HUDEP-2 (cell line): ENCODE data around the gene UBL4A.

Source experiments
- DNase-seq, 76 experiments: peaks; one replicate each; lab custom pipeline; 2025; ENCODE audit not compliant: unreplicated experiment in 76 of 76; lab: John Stamatoyannopoulos, UW

The UBL4A gene

GRCh38 chrX:154486396-154487207 lies at the start of gene UBL4A:
TSS of gene UBL4A (minus strand) at chrX:154486615. CDS start at chrX:154486584, 31 bp downstream.
- peak in 49 of 76 experiments; percentile 3 to 78 (median 35) for DNase-seq

- no peak for DNase-seq
Observed at GRCh38 chrX:154535892-154536291, 49.5 kb upstream of the UBL4A start.

- DNase-seq = peak in 71 of 76 experiments; percentile 2 to 83 (median 64)
Observed at GRCh38 chrX:154534526-154535322, 48.3 kb upstream of the UBL4A start.

GRCh38 chrX:154532690-154533089 lies 46.3 kb upstream of the UBL4A start:
- no peak for DNase-seq

- DNase-seq = no peak
Observed at GRCh38 chrX:154531626-154532025, 45.2 kb upstream of the UBL4A start.

GRCh38 chrX:154530286-154530685 lies 43.9 kb upstream of the UBL4A start:
- no peak for DNase-seq

DNA sequence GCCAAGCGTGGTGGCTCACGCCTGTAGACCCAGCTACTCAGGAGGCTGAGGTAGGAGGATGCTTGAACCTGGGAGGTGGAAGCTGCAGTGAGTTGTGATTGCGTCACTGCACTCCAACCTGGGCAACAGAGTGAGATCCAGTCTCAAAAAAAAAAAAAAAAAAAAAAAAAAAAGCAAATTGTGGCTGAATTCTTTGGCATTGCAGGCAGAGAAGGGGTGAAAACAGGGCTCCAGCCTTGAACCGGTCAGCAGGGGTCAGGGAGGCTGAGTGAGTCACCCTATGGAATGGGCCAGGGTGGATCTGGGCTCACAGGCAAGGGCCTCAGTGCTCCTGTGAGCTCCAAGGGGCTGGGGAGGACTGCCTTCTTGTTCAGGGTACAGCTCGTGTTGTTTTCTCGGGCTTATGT lies 42.8 kb upstream of the UBL4A start:
- DNase-seq = no peak

- DNase-seq = peak in 71 of 76 experiments; percentile 1 to 75 (median 45)
Observed at GRCh38 chrX:154526901-154527675, 40.7 kb upstream of the UBL4A start.

DNA sequence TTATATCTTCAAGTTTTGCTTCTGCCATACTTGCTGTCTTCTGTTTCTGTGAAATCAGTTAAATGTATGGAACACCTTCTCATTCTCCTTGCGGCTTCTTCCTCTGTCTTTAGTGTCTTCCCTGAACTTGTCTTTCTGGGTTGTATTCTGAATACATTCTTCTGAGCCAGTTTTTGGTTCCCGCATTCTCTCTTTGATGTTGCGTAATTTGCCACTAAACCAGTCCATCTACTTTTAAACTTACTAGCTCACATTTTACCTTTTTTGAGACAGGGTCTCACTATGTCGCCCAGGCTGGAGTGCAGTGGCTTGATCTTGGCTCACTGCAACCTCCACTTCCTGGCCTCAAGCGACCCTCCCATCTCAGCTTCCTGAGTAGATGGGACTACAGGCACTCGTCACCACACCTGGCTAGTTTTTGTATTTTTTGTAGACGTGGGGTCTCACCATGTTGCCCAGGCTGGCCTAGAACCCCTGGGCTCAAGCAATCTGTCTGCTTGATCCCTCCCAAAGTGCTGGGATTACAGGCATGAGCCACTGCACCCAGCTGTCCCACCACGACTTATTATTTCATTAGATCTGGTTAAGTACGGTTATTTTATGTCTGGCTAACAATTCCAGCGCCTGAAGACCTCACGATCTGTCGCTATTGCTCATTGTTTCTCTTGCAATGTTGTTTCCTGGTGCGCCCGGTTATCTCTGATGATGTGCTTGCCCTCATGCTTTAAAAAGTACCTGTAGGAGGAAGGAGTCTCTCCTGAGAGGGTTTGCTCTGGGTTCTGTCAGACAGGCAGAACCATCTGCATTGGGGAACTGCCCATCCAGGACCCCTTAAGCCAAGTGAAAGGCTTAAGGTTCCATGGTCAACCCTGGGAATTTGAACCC lies 39.4 kb upstream of the UBL4A start:
- no peak for DNase-seq

DNA sequence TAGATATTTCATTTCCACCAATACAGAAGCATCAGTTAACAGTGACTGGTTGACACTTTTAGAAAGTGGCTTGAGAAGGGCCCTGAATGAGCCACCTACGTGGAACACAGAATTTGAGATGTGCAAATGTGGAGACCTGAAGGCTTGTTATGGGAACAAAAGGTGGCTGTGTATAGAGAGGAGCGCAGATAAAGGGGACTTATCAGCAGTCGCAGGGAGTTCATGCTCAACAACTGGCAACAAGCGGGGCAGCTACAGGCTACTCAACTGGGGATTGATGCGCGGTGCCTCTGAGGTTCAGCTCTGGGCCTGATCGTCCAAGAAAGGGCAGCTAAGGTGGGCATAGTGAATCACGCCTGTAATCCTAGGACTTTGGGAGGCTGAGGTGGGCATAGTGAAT lies 33.0 kb upstream of the UBL4A start:
- DNase-seq = peak in 31 of 76 experiments; percentile 0 to 49 (median 15)

DNA sequence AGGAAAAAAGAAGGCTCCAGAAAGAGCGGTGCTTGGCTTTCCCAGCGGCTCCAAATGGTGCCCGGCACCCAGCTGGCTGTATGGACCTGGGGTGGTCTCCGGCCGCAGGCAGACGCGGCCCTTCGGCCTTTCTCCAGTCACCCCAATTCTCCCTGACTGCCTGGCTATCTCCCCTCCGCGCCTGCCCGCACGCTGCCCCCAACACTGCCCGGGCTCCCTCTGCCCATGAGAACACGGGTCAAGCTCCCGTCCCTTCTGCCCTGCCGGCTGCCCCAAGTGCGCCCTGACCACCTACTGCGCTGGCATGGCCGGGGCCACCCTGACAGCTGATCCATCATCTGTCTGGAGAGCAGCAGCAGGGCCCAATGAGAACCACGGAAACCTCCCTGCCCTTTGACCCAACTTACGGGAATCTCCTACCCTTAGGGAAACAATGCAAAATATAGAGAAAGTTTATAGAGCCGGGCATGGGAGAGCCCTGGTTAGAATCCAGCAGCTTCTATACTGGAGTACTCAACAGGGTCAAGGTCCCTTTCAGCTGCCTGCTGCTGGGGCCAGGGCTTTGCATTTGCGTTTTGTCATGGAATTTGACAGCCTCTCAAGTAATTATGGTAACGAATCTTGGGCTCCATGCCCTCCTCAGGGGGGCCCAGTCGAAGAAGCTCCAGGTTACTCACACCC lies 30.8 kb upstream of the UBL4A start:
- DNase-seq = no peak

GRCh38 chrX:154516656-154517100 lies 30.3 kb upstream of the UBL4A start:
- DNase-seq = peak in 1 of 76 experiments; percentile 25

DNA sequence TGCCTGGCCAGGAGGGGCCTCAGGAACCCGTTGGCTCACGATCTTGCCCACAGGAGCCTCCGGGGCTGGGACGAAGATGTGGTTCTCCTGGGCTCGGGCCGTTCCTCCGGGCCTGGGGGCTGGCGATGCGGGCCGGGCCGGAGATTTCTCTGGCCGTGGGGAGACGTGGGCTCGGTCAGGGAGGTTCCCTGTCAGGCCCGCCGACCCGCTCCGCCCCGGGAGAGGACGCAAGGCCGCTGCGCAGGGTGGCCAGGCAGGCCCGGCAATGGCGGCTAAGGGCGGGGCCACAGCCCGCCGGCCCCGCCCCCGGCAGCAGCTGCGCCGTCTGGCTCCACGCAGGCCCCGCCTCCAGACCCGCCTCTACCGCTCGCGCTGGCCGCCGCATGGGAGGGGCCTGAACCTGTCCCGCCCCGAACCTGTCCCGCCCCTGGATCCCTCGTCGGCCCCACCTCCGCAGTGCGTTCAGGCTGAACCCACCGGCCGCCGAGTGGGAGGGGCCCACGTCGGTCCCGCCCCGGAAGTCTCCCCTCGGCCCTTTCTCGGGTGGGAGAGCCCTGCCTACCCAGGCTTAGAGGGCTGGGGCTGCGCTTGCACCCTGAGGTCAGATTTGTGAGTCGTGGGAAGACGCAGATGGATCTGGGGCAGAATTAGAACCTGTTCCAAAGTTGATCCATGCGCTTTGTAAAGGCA lies 29.7 kb upstream of the UBL4A start, which contains the start of gene FAM3A:
FAM3A (minus strand) TSS at position 267 of the 690 bp plus-strand sequence. CDS start 460 bp downstream, outside the sequence.
- DNase-seq = peak in 73 of 76 experiments; percentile 30 to 94 (median 84)

- peak in 4 of 76 experiments; percentile 4 to 26 (median 15) for DNase-seq
Observed at GRCh38 chrX:154515090-154515965, 28.9 kb upstream of the UBL4A start.

GRCh38 chrX:154513716-154514115 lies 27.3 kb upstream of the UBL4A start:
- DNase-seq = no peak

DNA sequence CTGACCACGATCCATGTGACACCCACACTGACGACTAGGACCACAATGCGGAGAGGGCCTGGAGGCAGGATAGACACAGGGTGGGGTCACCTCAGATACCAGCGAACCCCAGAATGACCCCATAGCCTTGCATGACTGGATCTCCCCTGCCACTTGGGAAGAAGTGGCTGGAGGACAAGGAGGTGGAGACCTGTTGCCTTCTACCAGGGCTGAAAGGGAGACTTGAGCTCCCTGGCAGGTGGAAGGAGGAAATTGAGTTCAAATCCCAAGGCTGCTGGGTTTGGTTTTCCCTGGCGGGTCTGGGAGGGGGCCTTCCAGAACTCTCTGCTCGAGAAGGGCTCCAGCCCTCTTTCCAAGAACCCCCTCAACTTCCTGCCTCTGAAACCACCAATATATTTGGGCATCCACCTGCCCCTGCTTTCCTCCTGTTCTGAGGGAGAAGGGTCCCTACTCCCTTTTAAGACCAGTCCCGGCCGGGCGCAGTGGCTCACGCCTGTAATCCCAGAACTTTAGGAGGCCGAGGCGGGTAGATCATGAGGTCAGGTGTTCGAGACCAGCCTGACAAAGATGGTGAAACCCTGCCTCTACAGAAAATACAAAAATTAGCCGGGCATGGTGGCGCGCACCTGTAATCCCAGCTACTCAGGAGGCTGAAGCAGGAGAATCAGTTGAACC lies 26.6 kb upstream of the UBL4A start:
- no peak for DNase-seq

DNA sequence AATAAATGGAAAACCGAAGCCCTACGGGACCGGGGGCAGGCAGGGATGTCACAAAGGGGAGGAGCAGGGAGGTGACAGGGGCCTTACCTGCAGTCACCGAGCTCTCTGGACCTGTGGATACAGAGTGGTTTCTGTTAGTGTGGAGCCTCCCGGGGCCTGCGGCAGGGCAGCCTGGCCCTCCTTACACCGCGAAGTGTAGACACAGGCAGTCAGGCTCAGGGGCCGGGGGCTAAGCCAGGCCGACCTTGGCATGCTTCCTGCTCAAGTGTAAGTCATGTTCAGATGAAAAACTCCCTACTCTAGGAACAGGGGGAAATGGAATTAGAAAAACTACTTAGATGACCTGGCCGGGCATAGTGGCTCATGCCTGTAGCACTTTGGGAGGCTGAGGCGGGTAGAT lies 25.3 kb upstream of the UBL4A start:
- no peak for DNase-seq
